Activated CD8-positive, alpha-beta T cell treated with anti-CD3 and anti-CD28 coated beads for 36 hours (primary cell): ENCODE measurements around the gene PVR. TPM values are rescaled to one million over a fixed set of nuclear protein-coding genes. Genes with fewer than 3 reads are reported as not detected.
"Not testable (repeated sequence)": the region's sequence is repeated elsewhere in the genome, so short reads cannot be mapped to it uniquely, and the experiment has no call there.

Experiments
- ATAC-seq: fragments of 200-7000 bp; cut with Tn5 transposase; one replicate; pipeline ENCODE4 v1.10.0; 2021; ENCODE audit warnings: mild to moderate bottlenecking, moderate library complexity
- CTCF ChIA-PET: fragments of 350-600 bp; sonication (Branson Sonifier 250); formaldehyde crosslinking; loops from one replicate; lab custom pipeline; 2021; ENCODE audit warnings: antibody characterized with exemption; lab: Charles Lee
- POLR2A ChIA-PET: fragments of 350-600 bp; sonication (Branson Sonifier 250); formaldehyde crosslinking; loops from one replicate; lab custom pipeline; 2021; ENCODE audit warnings: antibody characterized with exemption; lab: Charles Lee
- DNase-seq: peaks from one replicate; pipeline ENCODE4 v3.0.0-alpha.2; 2020
- H3K27ac Mint-ChIP-seq: one replicate; pipeline ENCODE4 v1.8.0; 2021; ENCODE audit warnings: mild to moderate bottlenecking, mixed read lengths
- H3K27me3 Mint-ChIP-seq: one replicate; pipeline ENCODE4 v1.8.0; 2021; ENCODE audit warnings: mixed read lengths
- H3K36me3 Mint-ChIP-seq: one replicate; pipeline ENCODE4 v1.8.0; 2021; ENCODE audit warnings: low read depth, mixed read lengths
- H3K4me1 Mint-ChIP-seq: one replicate; pipeline ENCODE4 v1.8.0; 2021; ENCODE audit warnings: low read depth, mixed read lengths
- H3K4me3 Mint-ChIP-seq: one replicate; pipeline ENCODE4 v1.8.0; 2021; ENCODE audit warnings: mild to moderate bottlenecking, moderate library complexity, mixed read lengths
- H3K9me3 Mint-ChIP-seq: one replicate; pipeline ENCODE4 v1.8.0; 2021; ENCODE audit warnings: mixed read lengths
- CTCF ChIP-seq: fragments of 200-600 bp; IDR thresholded peaks from one replicate; pipeline ENCODE4 v1.8.0; 2022; ENCODE audit warnings: antibody characterized with exemption, mild to moderate bottlenecking
- intact Hi-C: fragments of 100-400 bp; cut with micrococcal nuclease; formaldehyde crosslinking; loops from one replicate; pipeline ENCODE4 v1.10.0; 2022
- total RNA-seq, 2 experiments: library from RNA; stranded (reverse); gene quantifications; one replicate each; pipeline ENCODE4 v1.2.3, GENCODE V29; 2021

The PVR gene
- total RNA-seq, 2 experiments from 2014 or later, result 7.4 to 8.3 TPM

GRCh38 chr19:44627631-44628030 is 16.1 kb upstream of the PVR start:
- Mint-ChIP-seq H3K27me3 (peaks cover 6% of the 10 kb centered on the region), H3K9me3 (no peaks in the 10 kb centered on the region), H3K36me3 (no peaks in the 10 kb centered on the region), H3K4me1 (no peaks in the 10 kb centered on the region), H3K4me3 (no peak overlapping the region), H3K27ac (no peak overlapping the region)
- ATAC-seq, result no peak
- no peak for DNase-seq
- ChIA-PET CTCF (interaction anchor here (0.7 kb wide), 1 partner anchor 57 kb away, joined by 3 read pairs; no protein-coding TSS in a partner anchor), POLR2A (no interaction called here)
- no peak for TF ChIP-seq CTCF
- intact Hi-C loops, result no loop called here

GRCh38 chr19:44628793-44629192 is 14.9 kb upstream of the PVR start:
- no peaks in the 10 kb centered on the region for H3K36me3 Mint-ChIP-seq
- ATAC-seq, result no peak

GRCh38 chr19:44631611-44632010 is 12.1 kb upstream of the PVR start:
- H3K9me3 Mint-ChIP-seq, result not testable (repeated sequence)

More at GRCh38 chr19:44628793-44629192, 14.9 kb upstream of the PVR start:
- Mint-ChIP-seq H3K4me1 (no peaks in the 10 kb centered on the region), H3K27me3 (peaks cover 10% of the 10 kb centered on the region), H3K4me3 (no peak overlapping the region), H3K9me3 (no peaks in the 10 kb centered on the region), H3K27ac (no peak overlapping the region)
- ChIA-PET CTCF (no interaction called here), POLR2A (no interaction called here)
- intact Hi-C loops, result no loop called here
- no peak for DNase-seq
- no peak for TF ChIP-seq CTCF

GRCh38 chr19:44634058-44634457 is 9.7 kb upstream of the PVR start:
- H3K9me3 Mint-ChIP-seq, ATAC-seq, H3K27me3 Mint-ChIP-seq, intact Hi-C loops, H3K27ac Mint-ChIP-seq, H3K36me3 Mint-ChIP-seq, H3K4me1 Mint-ChIP-seq, DNase-seq, H3K4me3 Mint-ChIP-seq: not testable (repeated sequence)
- CTCF ChIA-PET, result interaction anchor here (1.0 to 1.6 kb wide), 3 partner anchors 10 to 63 kb away, joined by 4 to 5 read pairs (median 4); no protein-coding TSS in a partner anchor
- POLR2A ChIA-PET, result interaction anchor here (0.6 kb wide), 1 partner anchor 43 kb away, joined by 3 read pairs; no protein-coding TSS in a partner anchor

More at GRCh38 chr19:44631611-44632010, 12.1 kb upstream of the PVR start:
- intact Hi-C loops, H3K4me1 Mint-ChIP-seq, H3K36me3 Mint-ChIP-seq, H3K27ac Mint-ChIP-seq, ATAC-seq, CTCF ChIA-PET, POLR2A ChIA-PET, DNase-seq, H3K4me3 Mint-ChIP-seq: not testable (repeated sequence)
- peaks cover 12% of the 10 kb centered on the region for H3K27me3 Mint-ChIP-seq

GRCh38 chr19:44634785-44635184 is 8.9 kb upstream of the PVR start:
- CTCF ChIA-PET, result interaction anchor here (1.4 kb wide), 1 partner anchor 64 kb away, joined by 4 read pairs; no protein-coding TSS in a partner anchor
- ATAC-seq, result no peak

More at GRCh38 chr19:44634785-44635184, 8.9 kb upstream of the PVR start:
- Mint-ChIP-seq H3K9me3 (no peaks in the 10 kb centered on the region), H3K27me3 (peaks cover 9% of the 10 kb centered on the region), H3K4me3 (no peak overlapping the region), H3K36me3 (no peaks in the 10 kb centered on the region), H3K27ac (no peak overlapping the region), H3K4me1 (no peaks in the 10 kb centered on the region)
- no peak for TF ChIP-seq CTCF
- POLR2A ChIA-PET, result no interaction called here
- DNase-seq, result no peak
- intact Hi-C loops, result no loop called here
